Neural progenitor cell (in vitro differentiated cells): Measurements from ENCODE around the gene RPL32.

Experiments used
- EZH2 ChIP-seq: fragments of 200-600 bp; sonication (generic); IDR thresholded peaks from 2 replicates; pipeline ENCODE4 v1.6.1; 2017; ENCODE audit warnings: antibody characterized with exemption, mild to moderate bottlenecking, moderate library complexity
- EZH2phosphoT487 ChIP-seq: fragments of 200-600 bp; sonication (generic); IDR thresholded peaks from 2 replicates; pipeline ENCODE4 v1.6.1; 2017; ENCODE audit warnings: antibody characterized with exemption
- TF ChIP-seq, protein P1 (sequence below): fragments of 200-600 bp; sonication (generic); IDR thresholded peaks from 2 replicates; pipeline ENCODE4 v1.5.1; 2017; ENCODE audit warnings: antibody characterized with exemption, mild to moderate bottlenecking

DNA sequence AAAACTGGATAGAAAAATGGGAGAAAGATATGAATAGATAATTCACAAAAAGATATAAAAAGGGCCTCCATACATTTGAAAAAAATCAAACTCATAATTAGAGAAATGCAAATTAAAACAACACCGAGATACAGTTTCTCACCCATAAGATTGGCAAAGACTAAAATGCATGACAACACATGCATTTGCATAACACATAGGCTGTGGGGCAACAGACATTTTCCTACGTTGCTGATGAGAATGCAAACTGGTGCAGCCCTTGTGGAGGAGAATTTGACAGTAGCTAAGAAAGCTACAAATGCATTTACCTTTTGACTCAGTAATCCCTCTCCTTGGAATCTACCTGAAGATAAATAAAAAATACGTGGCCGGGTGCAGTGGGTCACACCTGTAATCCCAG lies 56.3 kb downstream of the RPL32 start:
- TF ChIP-seq EZH2 (no peak), EZH2phosphoT487 (no peak)
- TF ChIP-seq, protein P1, sequence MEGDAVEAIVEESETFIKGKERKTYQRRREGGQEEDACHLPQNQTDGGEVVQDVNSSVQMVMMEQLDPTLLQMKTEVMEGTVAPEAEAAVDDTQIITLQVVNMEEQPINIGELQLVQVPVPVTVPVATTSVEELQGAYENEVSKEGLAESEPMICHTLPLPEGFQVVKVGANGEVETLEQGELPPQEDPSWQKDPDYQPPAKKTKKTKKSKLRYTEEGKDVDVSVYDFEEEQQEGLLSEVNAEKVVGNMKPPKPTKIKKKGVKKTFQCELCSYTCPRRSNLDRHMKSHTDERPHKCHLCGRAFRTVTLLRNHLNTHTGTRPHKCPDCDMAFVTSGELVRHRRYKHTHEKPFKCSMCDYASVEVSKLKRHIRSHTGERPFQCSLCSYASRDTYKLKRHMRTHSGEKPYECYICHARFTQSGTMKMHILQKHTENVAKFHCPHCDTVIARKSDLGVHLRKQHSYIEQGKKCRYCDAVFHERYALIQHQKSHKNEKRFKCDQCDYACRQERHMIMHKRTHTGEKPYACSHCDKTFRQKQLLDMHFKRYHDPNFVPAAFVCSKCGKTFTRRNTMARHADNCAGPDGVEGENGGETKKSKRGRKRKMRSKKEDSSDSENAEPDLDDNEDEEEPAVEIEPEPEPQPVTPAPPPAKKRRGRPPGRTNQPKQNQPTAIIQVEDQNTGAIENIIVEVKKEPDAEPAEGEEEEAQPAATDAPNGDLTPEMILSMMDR = no peak
